Stimulated activated CD8-positive, alpha-beta memory T cell treated with anti-CD3 and anti-CD28 coated beads, Interleukin-15, amount 100 ng/mL, for 24 hours (primary cell): ENCODE data around the gene SKAP2.
"Not testable (repeated sequence)": the region's sequence is repeated elsewhere in the genome, so short reads cannot be mapped to it uniquely, and the experiment has no call there.

ENCODE experiments used
- DNase-seq: peaks from one replicate; pipeline ENCODE4 v3.0.0-alpha.2; 2020; ENCODE audit warnings: low read depth

SKAP2 gene

DNA sequence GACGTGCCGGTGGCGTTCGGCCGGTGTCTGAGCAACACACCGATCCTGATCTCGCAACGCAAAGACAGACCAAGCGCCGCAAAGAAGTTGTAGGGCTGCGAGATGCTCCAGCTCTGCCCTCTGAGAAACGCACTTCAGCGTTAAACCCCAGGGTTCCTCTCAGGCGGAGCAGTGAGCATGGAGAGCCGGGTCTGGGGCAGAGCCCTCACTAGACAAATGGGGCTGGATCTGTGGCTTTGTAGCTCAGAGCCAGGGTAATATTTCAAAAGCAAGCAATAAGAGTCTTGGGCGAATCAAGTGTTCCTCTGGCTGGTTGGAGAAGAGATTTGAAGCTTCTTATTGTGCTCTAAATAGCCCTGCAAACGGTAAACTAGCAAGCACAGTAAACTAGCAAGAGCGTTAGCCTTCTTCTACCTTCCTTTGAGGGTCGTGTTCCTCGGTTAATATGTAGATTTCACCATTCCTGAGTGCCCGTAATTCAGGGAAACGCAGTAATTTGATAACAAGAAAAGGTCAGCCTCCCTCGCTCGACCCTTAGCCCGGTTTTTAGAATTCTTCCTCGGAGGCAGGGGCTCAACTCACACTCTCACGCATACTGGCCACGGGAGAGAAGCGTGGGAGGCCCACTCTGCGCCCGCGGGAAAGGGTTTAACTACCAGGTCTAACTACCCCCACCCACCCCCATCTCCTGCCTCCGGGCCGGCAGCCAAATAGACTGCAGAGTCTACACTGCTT, 6.7 kb downstream of the SKAP2 start:
- DNase-seq, result no peak

GRCh38 chr7:26857170-26857505, 7.3 kb downstream of the SKAP2 start:
- DNase-seq, result no peak

GRCh38 chr7:26856176-26856985, 8.0 kb downstream of the SKAP2 start:
- no peak for DNase-seq

GRCh38 chr7:26854876-26855855, 9.2 kb downstream of the SKAP2 start:
- no peak for DNase-seq

DNA sequence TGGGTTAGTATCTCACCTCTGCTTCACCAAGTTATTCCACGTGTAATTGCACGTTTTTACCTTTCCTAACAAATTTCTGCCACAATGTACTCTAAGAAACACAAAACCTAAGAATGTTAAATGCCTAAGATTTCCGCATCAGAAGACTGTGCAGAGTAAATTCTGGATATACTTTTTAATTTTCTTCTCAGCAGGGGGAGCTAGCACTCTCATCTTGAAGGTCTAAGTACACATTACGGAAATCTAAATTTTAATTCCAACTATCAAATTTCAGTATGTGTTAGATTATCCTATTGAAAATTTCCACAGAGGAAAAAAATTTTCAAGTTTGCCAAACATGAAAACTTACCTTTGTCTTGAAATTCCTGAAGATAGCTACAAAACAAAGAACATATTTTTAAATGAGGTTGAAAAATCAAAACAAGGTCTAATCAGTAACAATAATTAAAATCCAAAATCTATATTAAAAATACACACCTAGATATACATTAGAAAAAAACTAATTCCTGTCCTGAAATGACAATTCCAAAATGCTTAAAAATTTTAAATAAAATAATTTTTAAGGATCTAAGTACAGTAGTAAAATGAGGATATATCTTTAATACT, 10.5 kb downstream of the SKAP2 start:
- no peak for DNase-seq

DNA sequence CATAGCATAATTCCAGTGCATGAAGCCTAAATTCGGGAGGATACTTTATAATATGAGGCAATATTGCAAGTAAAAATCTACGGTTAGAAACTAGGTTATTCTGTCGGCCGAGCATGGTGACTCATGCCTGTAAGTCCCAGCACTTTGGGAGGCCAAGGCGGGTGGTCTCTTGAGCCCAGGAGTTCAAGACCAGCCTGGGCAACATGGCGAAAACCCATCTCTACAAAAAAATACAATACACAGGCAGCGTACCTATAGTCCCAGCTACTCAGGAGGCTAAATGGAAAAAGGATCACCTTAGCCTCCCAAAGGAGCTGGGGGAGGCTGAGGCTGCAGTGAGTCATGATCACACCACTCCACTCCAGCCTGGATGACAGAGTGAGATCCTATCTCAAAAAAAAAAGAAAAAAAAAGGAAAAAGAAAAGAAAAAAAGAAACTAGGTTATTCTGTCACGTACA, 14.2 kb downstream of the SKAP2 start:
- DNase-seq, result no peak

- no peak for DNase-seq
Measured at GRCh38 chr7:26843705-26844104, 20.7 kb downstream of the SKAP2 start.

DNA sequence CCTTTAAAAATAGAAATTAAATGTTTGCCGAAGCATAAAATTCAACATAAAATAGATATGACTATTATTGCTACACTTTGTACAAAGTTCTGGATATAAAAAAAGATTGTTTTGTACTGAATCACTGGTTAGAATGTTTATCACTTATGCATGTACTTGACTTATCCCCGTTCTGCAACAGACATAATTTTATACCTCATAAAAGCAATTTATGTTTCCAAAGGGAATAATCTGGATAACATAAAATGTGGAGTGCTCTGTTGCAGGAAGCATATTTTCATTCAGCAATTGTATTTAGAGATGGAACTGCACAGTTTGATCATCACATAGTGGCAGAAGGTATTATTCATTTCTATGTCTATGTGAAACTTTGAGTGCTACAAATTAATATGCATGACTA, 21.5 kb downstream of the SKAP2 start:
- DNase-seq, result no peak

DNA sequence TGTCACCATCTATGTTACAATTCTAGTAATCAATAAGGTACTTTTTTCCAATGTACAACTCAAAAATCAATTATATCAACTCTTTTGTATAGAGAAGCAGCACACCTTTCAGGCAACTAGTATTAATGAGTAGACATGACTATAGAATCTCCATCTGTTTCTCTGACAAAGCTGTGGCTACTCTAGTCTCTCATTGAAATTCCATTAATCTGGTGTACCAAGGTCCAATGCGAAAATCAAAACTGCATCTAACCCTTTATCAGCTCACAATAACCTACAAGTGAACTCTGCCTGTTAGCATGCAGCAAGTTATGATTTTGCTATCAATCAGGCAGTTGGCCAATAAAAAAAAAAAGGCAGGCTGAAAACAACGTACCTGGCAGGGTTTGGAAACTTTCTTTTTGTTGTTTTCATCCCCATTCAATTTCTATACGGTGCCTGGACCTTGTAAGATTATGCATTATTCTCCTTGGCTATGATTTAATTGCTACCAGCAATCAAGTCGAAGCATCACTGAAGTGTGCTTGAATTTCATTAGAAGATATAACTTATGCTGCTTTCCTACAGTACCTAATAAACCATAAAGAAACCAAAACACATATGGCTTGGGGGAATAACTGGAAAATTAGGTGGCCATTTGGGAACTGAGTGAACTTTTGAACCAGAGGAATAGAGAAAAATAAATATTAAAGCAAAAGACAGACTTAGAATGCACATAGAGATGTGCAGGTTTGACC, 23.2 kb downstream of the SKAP2 start:
- DNase-seq, result no peak

- DNase-seq, result not testable (repeated sequence)
Measured at GRCh38 chr7:26836793-26837192, 27.6 kb downstream of the SKAP2 start.

DNA sequence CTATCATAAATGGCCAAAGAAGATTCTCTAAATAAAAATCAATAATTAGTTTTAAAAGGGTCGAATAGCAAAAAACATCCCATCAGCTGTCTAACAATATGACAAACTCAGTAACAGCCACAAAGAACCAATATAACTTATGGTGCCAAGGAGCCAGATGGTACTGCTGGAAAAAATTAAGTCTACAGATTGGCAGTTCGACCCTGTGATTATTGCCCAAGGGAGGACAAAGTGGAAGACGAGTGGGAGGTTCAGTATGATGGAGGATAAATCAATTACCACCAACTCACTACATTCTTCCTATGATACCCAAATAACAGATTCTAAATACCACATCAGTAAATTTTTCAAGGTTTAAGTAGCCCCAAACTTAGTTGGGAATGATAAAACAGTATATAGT, 49.0 kb downstream of the SKAP2 start:
- DNase-seq, result no peak

- no peak for DNase-seq
Measured at GRCh38 chr7:26813432-26813831, 51.0 kb downstream of the SKAP2 start.

GRCh38 chr7:26794541-26794940, 69.8 kb downstream of the SKAP2 start:
- no peak for DNase-seq

DNA sequence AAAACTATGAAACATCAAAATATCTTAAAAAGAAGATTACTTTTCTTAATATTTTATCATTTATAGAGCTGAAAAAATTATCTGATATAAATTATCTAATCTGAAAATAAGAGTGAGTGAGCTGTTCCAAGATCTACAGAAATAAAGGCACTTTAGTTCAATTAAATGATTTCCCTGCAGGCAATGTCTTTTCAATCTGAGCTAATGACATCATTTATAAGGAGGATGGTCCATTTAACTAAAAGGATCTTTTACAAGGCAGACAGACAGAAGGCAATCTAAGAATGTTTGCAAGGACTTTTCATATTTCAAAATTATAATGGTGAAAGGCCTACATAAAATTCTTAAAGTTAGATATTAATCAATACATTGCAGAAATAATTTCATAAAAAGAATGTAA, 71.8 kb downstream of the SKAP2 start:
- no peak for DNase-seq

- no peak for DNase-seq
Measured at GRCh38 chr7:26792006-26792405, 72.4 kb downstream of the SKAP2 start.

- DNase-seq, result no peak
Measured at GRCh38 chr7:26789481-26790184, 74.8 kb downstream of the SKAP2 start.

DNA sequence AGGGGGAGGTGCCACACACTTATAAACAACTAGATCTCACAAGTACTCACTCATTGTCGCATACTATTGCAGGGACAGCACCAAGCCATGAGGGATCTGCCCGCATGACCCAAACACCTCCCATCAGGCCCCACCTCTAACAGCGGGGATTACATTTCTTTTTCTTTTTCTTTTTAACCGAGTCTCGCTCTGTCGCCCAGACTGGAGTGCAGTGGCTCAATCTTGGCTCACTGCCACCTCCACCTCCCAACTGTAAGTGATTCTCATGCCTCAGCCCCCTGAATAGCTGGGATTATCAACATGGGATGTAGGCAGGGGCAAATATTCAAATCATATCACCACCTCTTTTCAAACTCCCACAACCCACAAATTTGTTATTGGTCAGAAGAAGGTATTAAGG, 76.7 kb downstream of the SKAP2 start:
- DNase-seq, result no peak

DNA sequence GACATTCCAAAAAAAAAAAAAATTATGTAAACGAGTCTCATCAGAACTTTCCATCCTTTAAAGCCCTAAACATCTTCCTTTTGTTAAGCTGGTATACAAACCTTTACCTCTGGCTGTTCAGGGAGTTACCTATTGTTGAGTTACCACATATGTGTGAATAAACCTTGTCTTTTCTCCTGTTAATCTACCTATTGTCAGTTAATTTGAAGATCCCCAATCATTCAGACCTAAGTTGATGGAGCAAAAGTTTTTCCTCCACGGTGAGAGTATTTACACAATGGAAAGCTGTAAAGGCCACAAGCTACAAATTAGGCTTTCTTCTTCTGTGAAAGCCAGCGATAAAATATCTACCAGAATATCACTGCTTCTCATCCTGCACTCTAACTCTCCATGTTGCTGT, 80.3 kb downstream of the SKAP2 start:
- DNase-seq, result no peak

DNA sequence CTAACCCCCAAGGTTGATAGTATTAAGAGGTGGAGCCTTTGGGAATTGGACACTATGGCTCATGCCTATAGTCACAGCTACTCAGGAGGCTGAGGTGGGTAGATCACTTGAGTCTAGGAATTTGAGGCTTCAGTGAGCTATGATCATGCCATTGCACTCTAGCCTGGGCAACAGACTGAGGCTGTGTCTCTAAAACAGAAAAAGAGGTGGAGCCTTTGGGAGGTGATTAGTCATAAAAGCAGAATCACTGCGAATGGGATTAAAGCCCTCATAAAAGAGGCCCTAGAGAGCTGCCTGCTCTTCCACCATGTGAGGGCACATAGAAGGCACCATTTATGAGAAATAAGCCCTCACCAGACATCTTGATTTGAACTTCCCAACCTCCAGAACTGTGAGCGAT, 81.9 kb downstream of the SKAP2 start:
- no peak for DNase-seq

GRCh38 chr7:26779978-26780595, 84.3 kb downstream of the SKAP2 start:
- no peak for DNase-seq
